8988T (cell line): ENCODE measurements around the gene TNFRSF4.
"Not testable (repeated sequence)": the region's sequence is repeated elsewhere in the genome, so short reads cannot be mapped to it uniquely, and the experiment has no call there.

ENCODE experiments used
- DNase-seq: peaks from one replicate; pipeline ENCODE4 v3.0.0; 2011

Gene TNFRSF4

DNA sequence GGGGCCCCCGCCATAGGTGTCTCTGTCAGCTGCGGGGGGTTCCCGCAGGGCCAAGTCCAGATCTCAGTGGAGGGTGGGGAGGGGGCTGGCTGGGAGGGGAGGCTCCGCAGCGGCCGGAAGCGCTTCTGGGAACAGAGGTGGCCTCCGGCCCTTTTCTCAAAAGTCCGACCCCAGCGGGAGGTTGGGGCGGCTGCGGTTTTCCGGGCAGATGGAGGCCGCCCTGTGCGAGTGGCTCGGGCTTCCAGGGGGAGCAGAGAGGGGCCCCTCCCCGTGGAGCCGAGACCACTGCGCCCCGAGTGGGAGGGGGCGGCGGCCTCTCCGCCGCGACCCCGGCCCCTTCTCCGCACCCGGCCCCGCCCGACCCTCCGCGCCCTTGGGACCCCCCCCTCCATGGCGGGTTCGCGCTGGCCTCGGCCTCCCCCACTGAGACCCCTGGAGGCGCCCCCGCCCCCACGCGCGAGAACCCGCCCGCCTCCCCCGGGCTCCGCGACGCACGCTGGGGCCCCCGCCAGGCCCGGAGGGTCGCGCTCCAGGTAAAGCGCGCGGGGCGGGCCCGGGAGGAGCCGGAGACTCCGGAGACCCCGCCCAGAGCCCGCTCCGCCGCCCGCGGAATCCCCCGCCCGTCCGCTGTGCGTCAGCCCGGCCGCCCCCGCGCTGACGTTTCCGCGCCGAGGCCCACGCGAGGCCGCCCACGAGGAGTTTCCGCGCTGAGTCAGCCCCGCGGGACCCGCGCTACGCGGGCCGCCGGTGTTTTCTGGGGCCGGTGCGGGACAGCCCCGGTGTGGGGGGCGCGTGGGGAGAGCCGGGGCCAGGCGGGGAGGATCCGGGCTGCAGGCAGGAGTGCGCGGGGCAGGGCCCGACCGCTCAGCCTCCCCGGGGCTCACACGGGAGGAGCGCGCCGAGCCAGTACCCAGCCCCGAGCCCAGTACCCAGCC is 12.8 kb downstream of the TNFRSF4 start:
- no peak for DNase-seq

- no peak for DNase-seq
Measured at GRCh38 chr1:1199961-1200875, 13.7 kb downstream of the TNFRSF4 start.

GRCh38 chr1:1199141-1199960 is 14.6 kb downstream of the TNFRSF4 start:
- no peak for DNase-seq

GRCh38 chr1:1198423-1199140 is 15.4 kb downstream of the TNFRSF4 start:
- DNase-seq = no peak

DNA sequence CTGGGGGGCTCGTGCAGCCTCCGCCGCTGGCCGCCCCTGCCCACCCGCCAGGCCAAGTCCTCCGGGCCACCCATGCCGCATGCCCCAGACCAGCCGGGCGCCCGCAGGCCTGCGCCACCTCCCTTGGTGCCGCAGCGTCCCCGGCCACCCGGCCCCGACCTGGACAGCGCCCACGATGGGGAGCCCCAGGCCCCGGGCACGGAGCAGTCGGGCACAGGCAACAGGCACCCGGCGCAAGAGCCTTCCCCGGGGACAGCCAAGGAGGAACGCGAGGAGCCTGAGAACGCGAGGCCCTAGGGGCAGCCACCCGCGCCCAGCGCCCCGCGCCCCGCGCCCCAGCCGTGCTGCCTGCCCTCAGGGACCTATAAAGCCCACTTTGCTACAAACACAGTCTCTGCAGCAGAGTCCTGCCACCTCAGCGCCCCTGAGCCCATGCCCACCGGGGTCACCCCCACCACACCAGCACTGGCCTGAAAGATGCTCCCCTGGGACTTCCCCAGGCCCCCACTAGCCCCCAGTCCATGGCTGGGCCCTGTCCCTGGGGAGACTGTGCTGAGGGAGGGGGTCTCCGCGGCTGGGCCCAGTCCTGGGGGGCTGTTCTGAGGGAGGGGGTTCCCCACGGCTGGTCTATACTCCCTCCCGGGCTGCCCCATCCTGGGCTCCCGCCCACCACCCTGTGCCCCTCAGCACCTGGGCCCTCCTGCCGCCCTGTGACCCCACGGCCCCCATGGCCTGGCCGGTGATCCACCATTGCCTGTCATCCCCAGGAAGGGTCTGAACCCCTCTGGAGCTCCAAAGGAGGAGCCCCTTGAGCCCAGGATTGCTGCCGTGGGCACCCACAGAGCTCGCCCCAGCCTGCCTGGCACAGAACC is 16.2 kb downstream of the TNFRSF4 start:
- no peak for DNase-seq

DNA sequence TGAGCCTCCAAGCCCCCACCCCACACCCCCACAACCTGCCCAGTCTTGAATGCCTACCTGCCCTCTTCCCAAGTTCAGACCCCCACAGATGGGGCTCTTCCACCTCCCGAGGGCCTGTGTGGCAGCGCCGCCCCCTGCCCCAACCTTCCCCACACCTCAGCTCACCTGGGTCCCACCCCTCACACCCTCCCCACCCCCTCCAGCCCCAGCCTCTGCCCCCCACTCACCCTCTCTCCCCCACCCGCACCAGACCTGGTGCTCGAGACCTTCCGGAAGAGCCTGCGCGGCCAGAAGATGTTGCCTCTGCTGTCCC is 16.8 kb downstream of the TNFRSF4 start:
- no peak for DNase-seq

DNA sequence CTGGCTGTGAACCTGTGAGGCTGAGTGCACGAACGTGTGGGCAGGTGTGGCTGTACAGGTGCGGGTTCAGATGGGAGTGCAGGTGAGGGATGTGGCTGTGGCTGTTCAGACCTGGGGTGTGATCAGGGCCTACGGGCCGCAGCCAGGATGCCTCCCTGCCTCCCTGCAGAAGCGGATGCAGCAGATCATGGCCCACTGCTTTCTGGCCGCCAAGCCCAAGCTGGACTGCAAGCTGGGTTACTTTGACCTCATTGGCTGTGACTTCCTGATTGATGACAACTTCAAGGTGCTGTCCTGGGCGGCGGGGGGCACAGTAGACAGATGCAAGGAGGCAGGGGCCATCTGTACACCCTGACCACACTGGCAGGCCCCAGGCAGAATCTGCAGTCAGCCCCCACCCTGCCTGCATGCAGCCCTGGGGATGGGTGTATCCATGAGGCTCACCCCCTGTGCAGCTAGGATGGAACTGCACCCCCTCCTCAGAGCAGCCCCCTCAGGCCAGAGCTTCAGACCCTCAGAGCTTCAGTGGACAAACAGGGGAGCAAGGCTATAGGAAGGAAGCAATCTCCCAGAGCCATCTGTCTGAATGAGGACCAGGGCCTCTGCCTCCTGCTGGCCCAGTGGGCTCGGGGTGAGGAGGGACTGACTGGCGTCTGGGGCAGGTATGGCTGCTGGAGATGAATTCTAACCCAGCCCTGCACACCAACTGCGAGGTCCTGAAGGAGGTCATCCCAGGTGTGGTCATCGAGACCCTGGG is 17.3 kb downstream of the TNFRSF4 start:
- no peak for DNase-seq

DNA sequence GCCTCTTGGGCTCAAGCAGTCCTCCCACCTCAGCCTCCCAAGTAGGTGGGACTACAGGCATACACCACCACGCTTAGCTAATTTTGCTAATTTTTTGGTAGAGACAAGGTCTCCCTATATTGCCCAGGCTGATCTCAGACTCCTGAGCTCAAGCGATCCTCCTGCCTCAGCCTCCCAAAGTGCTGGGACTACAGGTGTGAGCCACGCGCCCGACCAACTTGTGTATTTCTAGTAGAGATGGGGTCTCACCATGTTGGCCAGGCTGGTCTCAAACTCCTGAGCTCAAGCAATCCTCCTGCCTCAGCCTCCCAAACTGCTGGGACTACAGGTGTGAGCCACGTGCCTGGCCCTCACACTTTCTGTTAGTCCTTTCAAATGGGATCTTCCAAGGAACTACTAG is 18.2 kb downstream of the TNFRSF4 start:
- not testable (repeated sequence) for DNase-seq

DNA sequence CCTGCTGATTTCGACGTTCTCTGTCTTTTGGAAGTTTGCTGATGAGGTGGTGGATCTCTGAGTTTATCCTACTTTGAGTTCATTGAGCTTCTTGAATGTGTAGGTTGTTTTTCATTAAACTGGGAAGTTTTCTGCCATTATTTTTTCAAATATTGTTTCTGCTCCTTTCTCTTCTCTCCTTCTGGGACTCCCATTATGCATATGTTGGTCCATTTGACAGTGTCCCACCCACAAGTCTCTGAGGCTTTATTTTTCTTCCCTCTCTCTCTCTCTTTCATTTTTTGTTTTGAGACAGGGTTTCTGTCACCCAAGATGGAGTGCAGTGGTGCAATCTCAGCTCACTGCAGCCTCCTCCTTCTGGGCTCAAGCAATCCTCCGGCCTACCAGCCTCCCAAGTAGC is 19.2 kb downstream of the TNFRSF4 start:
- no peak for DNase-seq

GRCh38 chr1:1191734-1192133 is 22.2 kb downstream of the TNFRSF4 start:
- DNase-seq = no peak

DNA sequence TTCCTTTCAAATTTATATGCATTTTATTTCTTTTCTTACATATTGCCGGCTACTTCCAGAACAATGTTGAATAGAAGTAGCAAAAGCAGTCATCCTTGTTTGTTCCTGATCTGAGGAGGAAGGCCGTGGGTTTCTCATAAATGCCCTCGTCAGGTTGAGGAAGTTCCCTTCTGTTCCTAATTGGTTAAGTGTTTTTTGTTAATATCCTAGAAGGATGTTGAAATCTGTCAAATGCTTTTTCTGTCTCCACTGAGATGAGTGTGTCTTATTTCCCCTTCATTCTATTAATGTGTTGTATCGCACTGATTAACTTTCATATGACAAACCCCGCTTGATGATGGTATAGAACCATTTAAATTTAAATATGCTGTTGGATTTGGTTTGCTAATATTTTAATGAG is 24.8 kb downstream of the TNFRSF4 start:
- no peak for DNase-seq

DNA sequence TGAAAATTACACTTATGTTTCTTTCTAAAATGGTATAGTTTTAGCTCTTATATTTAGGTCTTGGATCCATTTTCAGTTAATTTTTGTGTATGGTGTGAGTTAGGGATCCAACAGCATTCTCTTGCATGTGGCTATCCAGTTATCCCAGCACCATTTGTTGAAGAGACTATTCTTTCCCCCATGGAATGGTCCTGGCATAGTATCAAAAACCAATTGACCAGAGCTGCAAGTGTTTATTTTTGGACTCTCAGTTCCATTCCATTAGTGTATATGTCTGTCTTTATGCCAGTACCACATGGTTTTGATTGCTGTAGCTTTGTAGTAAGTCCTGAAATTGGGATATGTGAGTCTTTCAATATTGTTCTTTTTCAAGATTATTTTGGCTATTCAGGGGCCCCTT is 26.0 kb downstream of the TNFRSF4 start:
- no peak for DNase-seq

- DNase-seq = no peak
Measured at GRCh38 chr1:1185101-1185765, 28.7 kb downstream of the TNFRSF4 start.

DNA sequence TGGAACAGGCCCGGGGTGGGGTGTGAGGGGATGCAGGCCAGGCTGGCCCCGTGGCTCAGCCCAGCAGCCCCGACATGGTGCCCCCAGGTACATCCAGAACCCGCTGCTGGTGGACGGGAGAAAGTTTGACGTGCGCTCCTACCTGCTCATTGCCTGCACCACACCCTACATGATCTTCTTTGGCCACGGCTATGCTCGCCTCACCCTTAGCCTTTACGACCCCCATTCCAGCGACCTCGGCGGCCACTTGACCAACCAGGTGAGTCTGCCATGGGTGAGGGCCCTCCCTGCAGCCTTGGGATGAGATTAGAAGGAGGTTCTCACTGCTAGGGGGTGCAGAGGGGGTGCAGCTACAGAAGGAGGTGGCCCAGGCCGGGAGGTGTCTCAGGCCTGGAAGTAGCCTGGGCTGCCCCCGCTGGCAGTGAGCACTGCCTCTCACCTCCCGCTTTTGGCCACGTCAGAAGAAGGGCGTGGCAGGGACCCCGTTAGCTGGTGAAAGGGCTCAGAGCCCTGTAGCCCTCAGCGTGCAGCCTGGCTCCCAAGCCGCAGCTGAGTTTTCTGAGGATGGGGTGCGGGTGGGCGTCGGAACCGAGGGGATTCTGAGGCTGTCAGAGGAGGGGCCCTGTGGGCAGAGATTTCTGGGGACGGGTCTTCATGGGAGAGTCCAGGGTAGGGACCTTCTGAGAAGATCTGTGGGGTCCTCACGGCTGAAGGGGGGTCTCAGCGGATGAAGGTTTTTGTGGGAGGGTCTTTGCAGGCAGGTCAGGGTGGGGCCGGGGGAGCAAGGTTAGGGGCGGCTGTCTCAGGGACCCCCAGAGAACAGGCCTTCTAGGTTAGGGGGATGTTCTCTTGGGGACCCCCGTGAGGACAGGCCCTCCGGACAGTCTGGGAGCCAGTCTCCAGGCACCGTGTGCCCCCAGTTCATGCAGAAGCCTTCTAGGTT is 29.8 kb downstream of the TNFRSF4 start:
- DNase-seq = no peak

GRCh38 chr1:1183221-1183747 is 30.7 kb downstream of the TNFRSF4 start:
- no peak for DNase-seq

DNA sequence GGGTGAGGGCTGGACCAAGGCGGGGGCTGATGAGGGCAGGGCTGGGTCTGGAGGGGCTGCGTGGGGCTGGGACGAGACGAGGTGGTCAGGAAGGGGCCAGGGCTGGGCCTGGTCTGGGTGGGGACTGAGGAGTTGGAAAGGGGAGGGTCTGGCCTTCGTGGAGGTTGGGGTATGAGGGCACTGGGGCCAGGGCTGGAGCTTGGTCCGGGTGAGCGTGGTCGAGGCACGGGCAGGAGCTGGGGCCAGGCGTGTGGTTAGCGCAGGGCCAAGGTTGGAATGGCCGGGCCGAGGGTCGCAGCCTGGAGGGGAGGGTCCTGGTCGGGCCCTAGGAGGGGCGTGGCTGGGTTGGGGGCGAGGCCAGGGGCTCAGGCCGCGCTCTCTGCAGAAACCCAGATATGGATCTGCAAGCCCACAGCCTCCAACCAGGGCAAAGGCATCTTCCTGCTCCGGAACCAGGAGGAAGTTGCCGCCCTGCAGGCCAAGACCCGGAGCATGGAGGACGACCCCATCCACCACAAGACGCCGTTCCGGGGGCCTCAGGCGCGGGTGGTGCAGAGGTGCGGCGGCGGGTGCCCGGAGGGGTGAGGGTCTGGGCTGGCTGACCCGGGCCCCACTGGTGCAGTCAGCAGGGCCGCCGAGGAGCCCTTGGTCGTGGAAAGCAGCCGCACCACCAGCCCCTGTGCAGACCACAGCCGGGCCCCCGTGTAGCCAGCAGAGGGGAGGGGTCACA is 31.3 kb downstream of the TNFRSF4 start:
- DNase-seq = no peak

DNA sequence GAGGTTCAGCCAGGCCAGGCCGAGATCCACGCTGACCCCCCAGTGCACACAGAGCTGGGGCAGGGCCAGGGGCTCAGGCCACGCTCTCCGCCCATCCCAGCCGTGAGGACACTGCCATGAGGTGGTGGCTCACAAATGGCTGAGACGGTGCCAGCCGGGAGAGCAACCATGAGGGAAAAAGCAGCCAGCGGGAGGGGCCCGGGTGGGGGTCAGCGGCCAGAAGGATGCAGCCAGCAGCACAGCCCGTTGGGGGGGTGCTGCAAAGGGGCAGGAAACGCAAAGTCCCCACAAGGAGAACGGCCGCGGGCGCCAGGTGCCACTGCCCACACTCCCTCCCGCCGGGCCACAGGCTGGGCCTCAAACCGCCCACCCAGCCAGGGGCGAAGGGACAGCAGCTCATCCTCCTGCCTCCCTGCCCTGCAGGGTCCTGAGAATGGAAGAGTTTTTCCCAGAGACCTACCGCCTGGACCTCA is 32.0 kb downstream of the TNFRSF4 start:
- no peak for DNase-seq
